NT2/D1 (cell line): ENCODE measurements around the gene STEEP1.

Experiments used
- DNase-seq: peaks from one replicate; pipeline ENCODE4 v3.0.0-alpha.2; 2011; ENCODE audit warnings: low read depth, low spot score
- H3K27me3 ChIP-seq: 2 replicates; pipeline ENCODE4 v1.6.0; 2011; ENCODE audit warnings: mild to moderate bottlenecking; ENCODE audit not compliant: insufficient read length, insufficient read depth
- H3K36me3 ChIP-seq: 2 replicates; pipeline ENCODE4 v1.6.1; 2011; ENCODE audit warnings: mild to moderate bottlenecking, low read length, mixed read lengths; ENCODE audit not compliant: insufficient read depth, insufficient read length
- H3K4me1 ChIP-seq: 2 replicates; pipeline ENCODE4 v1.5.1; 2011; ENCODE audit not compliant: insufficient read depth, insufficient read length
- H3K4me3 ChIP-seq: 2 replicates; pipeline ENCODE4 v1.5.1; 2011; ENCODE audit warnings: low read depth; ENCODE audit not compliant: insufficient read length
- H3K9ac ChIP-seq: 2 replicates; pipeline ENCODE4 v1.6.0; 2011; ENCODE audit warnings: low read depth; ENCODE audit not compliant: insufficient read length
- H3K9me3 ChIP-seq: 2 replicates; pipeline ENCODE4 v1.5.1; 2011; ENCODE audit warnings: mild to moderate bottlenecking, low read length; ENCODE audit not compliant: insufficient read depth
- SUZ12 ChIP-seq: IDR thresholded peaks from 2 replicates; pipeline ENCODE4 v1.6.1; 2011; ENCODE audit not compliant: insufficient read length, insufficient read depth; ENCODE audit errors: extremely low read depth
- YY1 ChIP-seq: IDR thresholded peaks from 2 replicates; pipeline ENCODE4 v1.6.1; 2011; ENCODE audit not compliant: insufficient read length, insufficient read depth
- ZNF274 ChIP-seq: IDR thresholded peaks from 2 replicates; pipeline ENCODE4 v1.6.1; 2011; ENCODE audit warnings: mild to moderate bottlenecking, low read depth, low read length

STEEP1 gene

DNA sequence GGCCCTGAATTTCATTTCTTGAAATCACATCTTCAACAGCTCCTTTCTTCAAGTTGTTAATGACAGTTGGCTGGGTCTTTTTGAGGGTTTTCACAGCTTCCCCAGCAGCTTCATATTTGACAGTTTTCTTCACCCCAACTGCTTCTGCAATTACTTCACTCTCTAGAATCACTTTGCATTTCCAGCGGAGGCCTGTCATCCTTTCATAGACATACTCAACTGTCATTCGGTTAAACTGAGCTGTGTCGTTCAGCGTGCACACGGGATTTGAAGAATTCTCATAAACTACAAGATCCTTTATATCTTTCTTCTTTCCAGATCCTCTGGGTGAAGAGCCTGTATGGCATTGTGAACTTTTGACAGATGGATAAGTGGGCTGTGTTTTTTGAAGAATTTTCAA is 24.6 kb upstream of the STEEP1 start:
- TF ChIP-seq YY1 (no peak), ZNF274 (no peak), SUZ12 (no peak)
- DNase-seq, result no peak
- Histone ChIP-seq H3K27me3 (no peaks in the 10 kb centered on the region), H3K9ac (no peak overlapping the region), H3K4me3 (no peak overlapping the region), H3K36me3 (peaks cover 56% of the 10 kb centered on the region), H3K4me1 (no peaks in the 10 kb centered on the region), H3K9me3 (no peaks in the 10 kb centered on the region)

DNA sequence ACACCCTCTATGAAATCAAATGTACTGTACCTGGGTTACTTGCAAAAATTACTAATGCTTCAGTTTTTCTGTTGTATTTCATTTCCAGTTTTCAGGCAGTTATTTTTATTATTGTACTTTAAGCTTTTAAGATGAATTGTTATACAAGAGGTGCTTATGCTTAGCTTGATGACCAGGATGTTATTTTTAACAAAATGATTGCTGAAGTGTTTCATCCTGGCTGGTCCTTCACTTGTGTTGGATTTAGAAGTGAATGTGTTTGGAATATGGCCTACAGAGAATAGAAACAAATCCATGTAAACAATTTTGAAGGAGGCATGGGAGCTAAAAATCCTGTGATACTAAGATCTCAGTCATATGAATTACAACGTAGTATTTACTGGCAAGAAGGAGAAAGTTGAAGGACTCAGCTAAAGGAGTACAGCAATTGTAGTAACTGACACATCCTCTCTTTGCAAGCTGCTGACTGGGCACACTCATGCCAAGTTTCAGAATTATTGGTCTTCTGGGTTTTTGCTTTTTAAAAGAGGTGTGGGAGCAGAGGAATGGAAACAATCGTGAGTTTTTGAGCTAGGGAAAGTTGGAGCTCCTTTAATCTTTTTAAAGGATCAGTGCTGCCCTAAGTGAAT is 18.3 kb upstream of the STEEP1 start:
- DNase-seq, result no peak
- Histone ChIP-seq H3K36me3 (peaks cover 23% of the 10 kb centered on the region), H3K4me3 (no peak overlapping the region), H3K9me3 (no peaks in the 10 kb centered on the region), H3K27me3 (no peaks in the 10 kb centered on the region), H3K9ac (no peak overlapping the region), H3K4me1 (no peaks in the 10 kb centered on the region)
- TF ChIP-seq YY1, result no peak
- no peak for TF ChIP-seq ZNF274
- no peak for TF ChIP-seq SUZ12

DNA sequence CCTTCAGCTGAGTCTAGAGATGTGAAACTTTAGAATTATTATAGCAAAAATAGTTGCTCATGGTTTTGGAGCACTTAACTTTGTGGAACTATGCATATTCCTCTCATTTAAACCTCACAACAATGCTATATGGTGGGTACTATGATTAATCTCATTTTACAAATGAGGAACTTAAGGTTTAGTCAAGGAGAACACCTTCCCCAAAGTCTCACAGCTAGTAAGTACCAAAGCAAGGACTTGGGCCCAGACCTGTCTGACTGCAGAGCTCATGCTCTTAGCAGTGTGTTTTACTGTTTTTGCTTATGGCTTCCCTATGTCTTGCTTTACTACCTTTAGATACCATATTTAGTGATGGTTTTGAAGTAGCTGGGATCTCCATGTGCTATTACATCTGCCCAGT is 14.2 kb upstream of the STEEP1 start:
- Histone ChIP-seq H3K36me3 (peaks cover 39% of the 10 kb centered on the region), H3K4me1 (no peaks in the 10 kb centered on the region), H3K9me3 (no peaks in the 10 kb centered on the region), H3K9ac (no peak overlapping the region), H3K27me3 (no peaks in the 10 kb centered on the region), H3K4me3 (no peak overlapping the region)
- TF ChIP-seq SUZ12 (no peak), YY1 (no peak), ZNF274 (no peak)
- DNase-seq, result no peak

DNA sequence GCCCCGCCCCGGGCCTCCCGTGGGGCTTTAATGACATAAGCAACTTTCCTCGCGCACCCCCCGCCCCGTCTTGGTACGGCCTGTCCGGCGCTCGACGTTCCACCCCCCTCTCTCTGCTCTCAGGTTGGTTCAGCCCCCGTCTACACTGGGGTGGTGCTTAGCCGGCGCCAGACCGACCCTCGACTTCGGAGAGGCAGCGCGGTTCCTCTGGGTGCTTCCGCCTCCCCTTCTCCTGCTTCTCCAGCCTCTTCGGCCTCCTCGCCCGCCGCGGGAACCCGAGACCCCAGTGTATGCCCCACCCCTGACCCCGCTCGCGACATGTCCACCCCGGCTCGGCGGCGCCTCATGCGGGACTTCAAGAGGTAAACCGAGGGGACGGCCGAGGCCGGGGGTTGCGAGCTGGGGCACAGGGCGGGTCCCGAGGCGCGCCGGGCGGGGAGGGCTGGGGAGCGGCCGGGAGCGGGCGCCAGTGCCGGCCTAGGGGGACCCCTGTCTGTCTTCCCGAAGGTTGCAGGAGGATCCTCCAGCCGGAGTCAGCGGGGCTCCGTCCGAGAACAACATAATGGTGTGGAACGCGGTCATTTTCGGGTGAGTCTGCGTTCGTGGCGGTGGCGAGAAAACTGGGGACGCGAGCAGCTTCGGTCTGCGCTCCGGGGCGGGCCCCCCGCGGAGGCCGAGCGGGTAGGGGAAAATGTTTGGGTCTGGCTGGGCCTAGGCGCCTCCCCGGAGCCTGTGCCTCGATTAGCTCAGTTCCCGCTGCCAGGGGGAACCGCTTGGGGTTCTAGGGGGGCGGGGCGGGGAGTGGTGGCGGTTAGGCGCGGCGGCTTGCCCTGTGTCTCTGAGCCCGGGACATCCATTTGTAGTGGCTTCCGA is 9.4 kb upstream of the STEEP1 start, which contains the start of gene UBE2A:
TSS of gene UBE2A (plus strand) at position 170 of the 873 bp plus-strand sequence. CDS start at position 319, 149 bp downstream.
- peaks cover 2% of the 10 kb centered on the region for H3K4me1 ChIP-seq
- H3K4me3 ChIP-seq, result peak within 1 kb of the TSS; percentile 67
- no peaks in the 10 kb centered on the region for H3K27me3 ChIP-seq
- H3K9me3 ChIP-seq, result no peaks in the 10 kb centered on the region
- peak; percentile 90 for DNase-seq
- peaks cover 30% of the 10 kb centered on the region for H3K36me3 ChIP-seq
- TF ChIP-seq YY1, result no peak
- no peak for TF ChIP-seq ZNF274
- TF ChIP-seq SUZ12, result no peak
- peak within 1 kb of the TSS; percentile 86 for H3K9ac ChIP-seq

DNA sequence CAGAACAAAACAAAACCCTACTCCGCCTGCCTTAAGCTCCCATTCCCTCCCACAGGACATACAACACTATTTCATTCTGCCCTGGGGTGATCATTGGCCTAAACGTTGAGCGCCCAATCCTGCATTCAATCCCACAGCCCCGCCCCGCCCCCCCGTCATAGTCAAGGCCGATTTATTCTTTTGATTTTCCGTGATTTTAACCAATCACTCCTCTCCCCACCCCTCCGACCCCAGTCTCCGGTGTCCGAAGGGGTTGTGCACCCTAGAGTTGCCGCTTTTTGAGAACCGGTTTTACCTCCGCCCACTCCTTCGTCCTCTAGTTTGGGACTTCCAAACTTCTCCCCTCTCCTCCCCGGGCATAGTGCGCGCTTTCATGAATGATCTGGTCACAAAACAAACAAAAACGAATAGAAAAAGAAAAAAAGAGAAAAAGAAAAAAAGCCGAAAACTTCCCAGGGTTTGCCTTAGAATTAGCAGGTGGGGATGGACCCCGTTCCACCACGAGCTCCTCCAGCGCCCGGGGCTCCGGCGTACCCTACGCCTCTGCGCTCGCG is 8.7 kb upstream of the STEEP1 start:
- Histone ChIP-seq H3K9ac (peak overlapping the region; percentile 61), H3K36me3 (peaks cover 30% of the 10 kb centered on the region), H3K9me3 (no peaks in the 10 kb centered on the region), H3K4me1 (peaks cover 2% of the 10 kb centered on the region), H3K4me3 (peak overlapping the region; percentile 67), H3K27me3 (no peaks in the 10 kb centered on the region)
- no peak for DNase-seq
- TF ChIP-seq ZNF274 (no peak), SUZ12 (no peak), YY1 (no peak)

DNA sequence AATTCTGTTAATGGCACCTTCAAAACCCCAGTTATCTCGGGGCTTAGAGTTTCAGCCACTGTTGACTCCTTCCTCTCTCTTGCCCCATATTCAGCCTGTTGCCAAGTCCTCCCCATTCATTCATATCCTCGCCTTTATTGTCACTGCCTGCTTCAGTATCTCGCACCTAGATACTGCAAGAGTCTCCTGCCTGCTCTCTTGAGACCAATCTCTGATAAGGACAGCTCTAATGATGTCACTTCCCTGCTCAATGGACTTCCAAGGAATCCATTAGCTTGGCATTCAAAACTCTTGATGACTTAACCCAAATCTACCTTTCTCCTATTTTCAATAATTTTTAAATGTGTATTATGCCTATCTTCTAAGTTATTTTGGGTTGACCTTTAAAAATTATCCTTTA is 8.0 kb upstream of the STEEP1 start:
- Histone ChIP-seq H3K27me3 (no peaks in the 10 kb centered on the region), H3K4me3 (peak overlapping the region; percentile 67), H3K36me3 (peaks cover 28% of the 10 kb centered on the region), H3K9me3 (no peaks in the 10 kb centered on the region), H3K9ac (peak overlapping the region; percentile 61), H3K4me1 (peaks cover 2% of the 10 kb centered on the region)
- no peak for DNase-seq
- TF ChIP-seq YY1, result no peak
- no peak for TF ChIP-seq SUZ12
- no peak for TF ChIP-seq ZNF274

DNA sequence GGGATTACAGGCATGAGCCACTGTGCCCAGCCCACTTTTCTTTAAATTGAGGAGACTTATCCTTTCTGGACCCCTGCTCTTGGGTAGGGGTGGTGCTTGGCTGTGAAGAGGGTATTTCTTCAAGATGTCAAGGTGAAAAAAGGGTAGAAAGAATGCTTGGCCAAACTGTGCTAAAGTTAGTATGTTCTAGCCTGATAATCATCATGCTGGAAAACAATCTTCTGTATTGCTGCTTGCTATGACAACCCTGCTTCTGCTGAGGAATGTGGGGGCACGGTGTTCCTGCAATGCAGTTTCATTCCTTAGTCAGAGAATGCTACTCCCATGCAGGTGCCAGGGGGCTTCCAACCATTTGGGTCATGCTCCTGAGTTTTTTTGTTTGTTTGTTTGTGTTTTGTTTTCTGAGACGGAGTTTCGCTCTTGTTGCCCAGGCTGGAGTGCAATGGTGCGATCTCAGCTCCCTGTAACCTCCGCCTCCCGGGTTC is 5.2 kb upstream of the STEEP1 start:
- no peaks in the 10 kb centered on the region for H3K27me3 ChIP-seq
- no peaks in the 10 kb centered on the region for H3K9me3 ChIP-seq
- no peak overlapping the region for H3K9ac ChIP-seq
- no peak for TF ChIP-seq SUZ12
- TF ChIP-seq ZNF274, result no peak
- no peak for TF ChIP-seq YY1
- DNase-seq, result no peak
- no peak overlapping the region for H3K4me3 ChIP-seq
- H3K4me1 ChIP-seq, result peaks cover 2% of the 10 kb centered on the region
- peaks cover 2% of the 10 kb centered on the region for H3K36me3 ChIP-seq
